B cell (primary cell): ENCODE results near the gene TUBA1C.

ENCODE experiments used
- CTCF ChIP-seq: fragments of 200-600 bp; IDR thresholded peaks from one replicate; pipeline ENCODE4 v1.8.0; 2022; ENCODE audit warnings: antibody characterized with exemption, mild to moderate bottlenecking
- EZH2 ChIP-seq: IDR thresholded peaks from 2 replicates; pipeline ENCODE4 v1.6.1; 2012; ENCODE audit warnings: borderline replicate concordance, low read depth, mild to moderate bottlenecking, moderate library complexity, low read length; ENCODE audit not compliant: insufficient read depth, poor library complexity, severe bottlenecking

GRCh38 chr12:49223590-49224369 is 41.1 kb upstream of the TUBA1C start:
- no peak for TF ChIP-seq CTCF
- TF ChIP-seq EZH2, result no peak
